ENCODE results near the gene GRID2.
"Not testable (repeated sequence)": the region's sequence is repeated elsewhere in the genome, so short reads cannot be mapped to it uniquely, and the experiment has no call there.

The GRID2 gene

DNA sequence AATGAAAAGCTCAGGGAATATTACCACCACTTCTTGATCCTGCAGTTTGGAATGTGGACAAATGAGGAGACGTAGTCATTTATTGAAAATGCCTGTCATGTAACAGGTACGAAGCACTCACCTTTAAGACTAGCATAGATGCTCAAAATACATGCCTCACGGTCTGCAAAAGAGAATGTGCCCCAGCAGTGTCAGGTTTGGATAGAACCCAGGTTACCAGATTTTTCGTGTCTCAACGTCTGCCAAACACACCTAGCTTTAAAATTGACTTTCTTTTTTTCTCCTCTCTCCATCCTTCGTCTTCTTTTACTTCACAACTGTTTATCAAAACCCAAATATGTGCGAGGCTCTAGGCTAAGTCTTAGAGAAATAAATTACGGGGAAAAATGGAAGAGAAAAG, 918.0 kb downstream of the GRID2 start:
- DNase-seq: no peak

DNA sequence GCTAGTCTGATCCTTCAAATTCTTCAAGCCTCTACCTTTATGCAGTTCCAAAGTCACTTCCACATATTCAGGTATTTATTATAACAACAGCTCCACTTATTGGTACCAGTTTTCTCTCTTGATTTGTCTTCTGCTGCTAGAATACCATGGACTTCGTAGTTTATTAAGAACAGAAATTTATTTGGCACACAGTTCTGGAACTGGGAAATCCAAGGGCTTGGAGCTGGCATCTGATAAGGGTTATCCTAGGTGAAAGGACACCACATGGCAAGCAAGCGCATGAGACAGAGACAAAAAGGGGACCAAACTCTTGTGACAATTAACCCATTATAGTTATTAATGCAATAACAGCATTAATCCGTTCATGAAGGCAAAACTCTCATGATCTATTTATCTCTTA, 924.3 kb downstream of the GRID2 start:
- DNase-seq: no peak

DNA sequence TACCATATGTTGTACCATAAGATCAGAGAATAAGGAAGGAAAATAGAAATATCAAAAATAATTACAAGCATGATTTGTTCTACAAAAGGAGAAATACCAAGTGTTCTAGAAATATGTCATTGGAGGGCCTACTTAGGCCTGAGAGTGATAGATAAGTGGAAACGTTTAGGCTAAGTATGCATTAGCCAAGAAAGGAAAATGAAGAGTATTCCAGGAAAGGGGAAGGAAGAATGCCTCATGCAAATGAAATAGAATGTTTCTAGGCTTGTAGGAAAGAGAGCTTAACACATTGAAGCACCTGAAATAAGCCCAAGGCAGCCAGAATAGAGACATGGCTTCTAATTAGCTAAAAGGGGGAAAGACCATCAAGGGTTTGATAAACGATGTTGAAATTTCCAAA, 929.1 kb downstream of the GRID2 start:
- DNase-seq: peak; percentile 39

DNA sequence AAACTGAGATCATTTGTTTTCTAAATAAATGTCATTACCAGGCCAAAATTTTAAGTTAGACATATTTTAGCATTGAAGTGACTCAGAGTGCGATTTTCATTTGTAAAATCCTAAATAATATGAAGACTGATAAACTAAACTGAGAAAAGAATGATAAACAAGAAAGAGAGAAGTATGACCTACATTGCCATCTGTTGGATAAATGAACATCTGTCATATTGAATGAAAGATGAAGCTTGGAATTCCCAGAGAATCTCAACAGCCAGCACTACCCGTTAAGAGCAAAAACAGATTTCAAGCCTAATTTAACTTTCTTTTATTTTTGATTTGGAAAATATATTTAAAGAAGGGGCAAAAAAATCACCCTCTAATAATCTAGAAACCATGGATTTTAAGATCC, 933.8 kb downstream of the GRID2 start:
- DNase-seq: peak; percentile 15

DNA sequence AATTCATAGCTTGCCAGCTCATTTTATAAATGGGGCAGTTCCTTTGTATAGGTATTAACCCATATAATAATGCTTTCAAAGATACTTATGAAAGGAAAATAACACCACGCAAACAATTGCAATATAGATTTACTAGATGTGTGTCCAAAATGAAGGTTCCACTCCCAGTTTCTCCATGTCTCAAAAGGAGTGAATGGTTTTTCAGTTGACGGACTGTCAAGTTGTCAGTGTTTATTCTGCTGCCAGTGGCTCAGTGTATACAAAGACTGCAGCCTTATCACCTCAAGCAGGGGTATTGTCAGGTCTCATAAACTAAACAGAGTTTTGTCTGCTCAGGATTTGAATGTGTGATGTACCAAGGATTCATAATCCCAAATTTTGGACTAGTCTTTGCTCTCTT, 939.5 kb downstream of the GRID2 start:
- no peak for DNase-seq

DNA sequence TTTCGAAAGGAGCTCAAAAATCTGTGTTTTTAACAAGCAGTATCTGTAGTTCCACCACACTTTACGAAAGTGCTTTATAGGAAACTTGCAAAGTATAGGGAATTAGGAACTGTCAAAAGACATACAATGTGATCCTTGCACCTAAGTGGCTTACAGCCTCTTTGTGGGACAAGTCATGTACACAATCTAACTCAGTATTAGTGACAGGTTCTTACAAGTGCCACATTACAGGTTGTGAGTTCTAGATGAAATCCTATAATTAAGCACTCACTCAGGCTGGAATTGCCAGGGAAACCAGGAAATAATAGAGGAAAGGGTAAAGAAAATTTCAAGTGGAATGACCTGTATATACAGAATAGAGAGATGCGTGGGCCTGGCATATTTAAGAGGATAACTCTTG, 957.4 kb downstream of the GRID2 start:
- no peak for DNase-seq

DNA sequence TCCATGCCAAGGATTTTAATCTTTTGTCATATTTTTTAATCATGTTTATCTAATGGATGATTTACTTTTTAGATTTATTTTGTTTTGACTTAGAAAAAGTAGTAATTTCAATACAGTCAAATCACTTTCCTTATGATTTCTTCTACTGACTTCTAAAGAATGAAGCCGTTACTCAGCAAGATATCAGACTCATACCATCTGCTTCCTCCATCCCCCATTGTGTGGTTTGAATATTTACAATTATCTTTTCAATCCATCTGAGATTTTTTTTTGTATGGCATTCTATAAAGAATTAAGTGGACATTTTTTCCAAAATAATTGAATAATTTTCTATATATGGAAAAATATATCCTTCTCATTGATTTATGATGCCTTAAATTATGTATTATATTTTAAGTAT, 959.4 kb downstream of the GRID2 start:
- DNase-seq: peak; percentile 50

DNA sequence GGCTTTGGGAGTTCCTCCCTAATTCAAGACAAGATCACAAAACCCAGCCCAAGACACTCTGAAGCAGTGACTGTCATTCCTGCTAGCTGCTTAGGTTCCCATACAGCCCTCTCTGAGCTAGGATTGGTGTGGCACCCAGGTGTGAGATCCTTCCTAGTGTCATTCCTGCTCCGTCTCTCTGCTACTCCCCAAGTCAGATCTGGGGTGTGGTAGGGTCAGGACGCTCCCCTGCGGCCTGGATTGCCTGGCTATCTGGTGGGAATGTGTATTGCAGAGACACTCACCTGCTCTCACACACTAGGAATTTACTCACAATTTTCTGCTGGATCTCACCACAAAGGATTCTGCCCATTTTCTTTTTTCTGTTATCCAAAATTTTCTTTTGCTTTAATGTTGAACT, 964.0 kb downstream of the GRID2 start:
- no peak for DNase-seq

DNA sequence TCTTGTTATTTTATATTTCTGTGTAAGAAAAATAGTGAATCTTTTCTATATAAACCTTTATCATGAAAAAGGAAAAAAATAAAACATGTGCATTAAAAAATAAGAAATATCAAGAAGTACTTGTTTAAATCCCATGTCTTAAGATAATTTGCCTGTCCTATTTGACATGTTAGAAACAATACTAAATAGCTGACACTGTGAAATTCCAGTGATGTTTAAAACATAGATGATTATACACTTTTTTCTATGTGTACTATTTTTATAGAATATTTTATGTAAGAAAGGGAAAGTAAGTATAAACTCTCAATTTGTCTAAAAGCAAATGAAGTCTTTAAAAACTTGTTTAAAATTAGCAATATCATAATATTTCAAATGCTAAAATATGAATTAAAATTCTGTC, 981.6 kb downstream of the GRID2 start:
- DNase-seq: no peak

DNA sequence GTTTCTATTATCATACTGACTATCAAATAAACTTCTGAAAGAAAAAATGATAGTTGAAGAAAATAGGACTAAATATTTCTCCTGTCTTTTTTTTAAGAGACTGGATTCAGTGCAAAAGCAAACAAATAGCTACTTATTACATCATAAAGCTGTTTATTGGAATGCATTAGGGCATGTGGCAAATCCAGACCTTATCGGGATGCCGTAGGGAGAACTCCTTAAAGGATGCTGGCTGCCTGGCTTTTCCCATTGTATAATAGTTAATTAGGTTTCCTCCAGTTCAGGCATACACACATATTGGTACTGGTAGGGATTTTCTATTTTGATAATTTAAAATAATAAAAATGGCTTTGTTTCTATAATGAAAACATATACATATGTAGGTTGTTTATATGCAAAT, 985.5 kb downstream of the GRID2 start:
- no peak for DNase-seq

DNA sequence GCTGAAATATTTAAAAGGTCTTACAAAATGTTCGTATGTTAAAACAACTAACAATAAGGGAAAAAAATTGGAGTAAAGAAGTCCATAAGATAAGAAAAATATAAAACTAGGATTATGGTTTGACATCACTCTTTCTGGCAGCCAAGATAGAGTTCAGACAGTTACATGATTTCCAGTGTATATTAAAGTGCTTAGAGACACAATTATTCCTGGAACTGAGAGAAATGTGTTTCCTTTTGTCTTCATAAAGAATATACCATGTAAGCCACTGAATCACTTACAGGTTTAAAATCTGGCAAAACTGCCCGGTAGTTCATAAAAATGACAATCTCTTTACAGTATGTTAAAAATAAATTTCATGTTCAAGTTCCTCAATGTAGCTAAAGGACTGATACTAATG, 986.1 kb downstream of the GRID2 start:
- DNase-seq: peak; percentile 11

DNA sequence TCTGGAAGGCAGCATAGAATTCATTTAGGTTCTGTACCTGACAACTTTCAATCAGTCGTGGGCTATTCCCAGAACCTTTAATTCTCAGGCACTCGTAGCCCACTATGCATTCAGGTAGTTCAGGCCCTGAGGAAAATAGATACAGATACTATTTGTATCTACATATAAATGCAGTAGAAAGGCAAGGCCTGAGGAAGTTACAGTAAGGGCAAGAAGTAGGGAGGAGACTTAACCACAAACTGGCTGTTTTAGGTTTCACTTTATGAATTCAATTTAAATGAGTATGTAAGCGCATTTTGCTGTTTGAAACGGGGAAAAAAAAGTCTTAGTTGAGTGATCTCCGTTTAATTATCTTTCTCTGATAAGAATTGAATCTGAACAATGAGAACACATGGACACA, 995.4 kb downstream of the GRID2 start:
- DNase-seq: peak; percentile 83

DNA sequence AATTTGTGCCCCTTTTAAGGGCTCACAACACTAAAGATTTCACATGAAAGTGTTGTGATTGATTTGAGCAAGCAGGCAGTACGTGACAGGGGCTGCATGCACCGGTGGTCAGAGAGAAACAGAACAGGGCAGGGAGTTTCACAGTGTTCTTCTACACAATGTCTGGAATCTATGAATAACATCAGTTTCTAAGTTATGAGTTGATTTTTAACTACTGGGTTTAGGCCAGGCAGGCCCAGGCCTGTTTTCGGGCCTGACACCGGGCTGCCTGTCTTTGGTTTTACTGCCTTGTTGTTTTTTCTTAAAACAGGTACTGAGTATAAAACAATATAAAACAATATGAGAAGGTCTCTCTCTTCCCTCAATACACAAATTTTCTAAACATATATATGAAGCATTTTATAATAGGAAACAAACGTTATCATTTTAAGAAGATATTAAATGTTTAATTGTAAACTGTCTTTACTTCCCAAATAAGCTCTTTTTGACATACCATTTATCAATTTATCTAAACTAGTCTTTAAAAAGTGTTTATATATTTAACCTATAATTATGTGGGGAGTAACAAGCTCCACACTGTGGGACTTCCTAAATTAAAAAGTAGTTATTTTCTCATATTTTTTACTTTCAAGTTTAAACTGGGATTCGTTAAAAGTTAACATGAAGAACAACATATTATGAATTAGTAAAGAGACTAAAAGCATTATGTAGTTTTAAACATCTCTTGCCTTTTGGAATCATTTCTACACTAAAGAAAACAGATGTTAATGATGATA, 997.2 kb downstream of the GRID2 start:
- not testable (repeated sequence) for DNase-seq

DNA sequence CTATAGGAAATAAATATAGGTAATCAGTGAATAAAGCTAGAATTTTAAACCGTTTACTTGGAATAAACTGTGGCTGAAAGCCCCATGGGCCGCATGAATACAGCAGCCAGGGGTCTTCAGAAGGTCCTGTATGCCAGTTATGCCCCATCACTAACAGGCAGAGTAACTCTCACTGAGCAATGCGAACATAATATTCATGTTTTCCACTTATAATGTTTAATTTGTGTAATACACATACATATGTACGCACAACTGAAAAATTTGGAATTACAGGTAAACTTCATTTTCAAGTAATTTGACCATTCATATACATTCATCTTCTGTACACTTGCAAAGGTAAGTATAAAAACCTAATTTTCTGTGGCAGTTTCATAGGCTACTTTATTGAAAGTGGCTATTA, 998.5 kb downstream of the GRID2 start:
- peak; percentile 54 for DNase-seq

DNA sequence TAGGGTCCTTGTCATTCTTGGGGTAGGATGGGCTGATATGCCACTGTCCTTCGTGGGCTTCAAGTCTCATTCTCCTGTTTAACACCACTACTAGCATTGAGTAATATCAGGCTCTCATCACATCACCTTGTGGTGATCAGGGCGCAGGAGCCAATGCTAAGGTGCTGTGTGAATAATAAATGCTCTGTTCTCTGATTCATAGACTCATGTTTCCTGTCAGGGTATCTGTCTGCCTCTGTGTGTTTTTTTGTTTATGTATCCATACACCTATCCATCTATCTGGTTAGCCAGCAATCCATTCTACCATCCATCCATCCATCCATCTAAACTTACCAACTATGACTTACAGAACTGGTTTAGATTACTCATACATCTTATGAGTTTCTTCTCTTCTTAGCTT, 999.7 kb downstream of the GRID2 start:
- no peak for DNase-seq

DNA sequence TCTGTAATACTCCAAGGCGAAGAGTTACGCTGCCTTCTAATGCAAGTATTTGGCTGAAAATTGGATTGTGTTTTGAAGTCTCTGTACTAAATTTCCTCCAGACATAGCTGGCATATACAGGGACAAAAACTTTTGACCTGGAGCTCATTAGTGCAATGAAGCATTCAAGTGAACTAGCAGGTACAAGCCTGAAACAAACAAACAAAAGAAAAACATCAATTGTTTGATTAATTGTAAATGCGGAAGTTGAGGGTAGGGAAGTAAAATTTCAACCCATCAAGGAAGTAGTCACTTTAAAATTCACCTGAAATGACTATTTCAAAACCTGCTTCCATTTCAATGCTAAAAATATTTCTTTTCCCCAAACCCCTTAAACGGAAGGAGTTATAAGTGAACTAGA, 1008.5 kb downstream of the GRID2 start:
- no peak for DNase-seq

DNA sequence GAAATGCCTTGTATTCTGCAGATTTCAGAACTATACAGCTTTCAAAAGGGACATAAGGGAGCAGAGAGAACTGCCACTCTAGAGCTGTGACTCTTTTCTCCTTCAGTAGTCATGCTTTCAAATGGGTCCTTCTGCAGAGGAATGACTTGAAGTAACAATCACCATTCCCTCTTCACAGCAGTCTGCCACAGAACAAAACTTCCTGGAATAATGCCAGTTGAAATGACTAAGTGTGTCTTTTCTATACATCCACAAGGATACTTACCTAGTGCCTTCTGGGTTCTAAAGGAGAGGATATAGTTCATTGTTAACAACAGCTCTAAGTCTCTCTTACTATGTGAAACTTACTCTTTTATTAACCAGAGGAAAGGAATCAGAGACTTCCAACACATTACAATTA, 1009.4 kb downstream of the GRID2 start:
- DNase-seq: peak; percentile 42

DNA sequence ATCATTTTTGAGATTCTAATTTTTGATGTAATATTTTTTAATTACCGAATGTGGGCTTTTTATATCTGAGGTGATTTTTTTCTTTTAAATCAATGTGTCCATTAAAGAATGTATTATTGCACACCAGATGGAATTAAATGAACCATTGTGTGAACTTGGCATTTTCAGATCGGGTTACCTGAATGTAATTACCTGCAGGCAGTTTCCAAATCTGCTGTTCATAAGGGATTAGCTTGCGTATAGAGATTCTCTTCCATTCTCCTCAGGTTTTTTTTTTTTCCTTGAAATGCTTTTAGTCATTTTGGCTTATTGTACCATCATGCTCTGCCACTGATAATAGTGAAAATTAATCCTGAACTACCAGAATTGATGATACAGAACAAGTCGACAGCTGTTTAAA, 1013.3 kb downstream of the GRID2 start:
- DNase-seq: no peak

DNA sequence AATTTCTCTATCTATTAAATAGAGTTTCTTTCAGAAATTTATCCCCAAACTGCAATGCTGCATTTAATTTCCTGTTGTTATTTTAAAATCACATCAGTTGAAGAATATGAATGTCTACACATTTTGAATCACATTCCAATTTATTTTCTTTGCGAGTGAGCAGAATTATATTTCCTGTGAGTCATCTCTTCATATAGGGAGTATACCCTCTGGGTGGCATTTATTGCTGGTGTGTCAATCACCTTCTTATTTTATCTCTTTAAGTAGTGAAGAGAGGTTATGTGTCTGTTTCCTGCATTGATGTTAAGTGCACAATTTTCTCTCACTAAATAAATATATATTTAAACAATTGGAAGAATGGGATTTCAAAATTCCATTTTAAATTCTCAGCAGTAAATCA, 1013.8 kb downstream of the GRID2 start:
- DNase-seq: no peak

DNA sequence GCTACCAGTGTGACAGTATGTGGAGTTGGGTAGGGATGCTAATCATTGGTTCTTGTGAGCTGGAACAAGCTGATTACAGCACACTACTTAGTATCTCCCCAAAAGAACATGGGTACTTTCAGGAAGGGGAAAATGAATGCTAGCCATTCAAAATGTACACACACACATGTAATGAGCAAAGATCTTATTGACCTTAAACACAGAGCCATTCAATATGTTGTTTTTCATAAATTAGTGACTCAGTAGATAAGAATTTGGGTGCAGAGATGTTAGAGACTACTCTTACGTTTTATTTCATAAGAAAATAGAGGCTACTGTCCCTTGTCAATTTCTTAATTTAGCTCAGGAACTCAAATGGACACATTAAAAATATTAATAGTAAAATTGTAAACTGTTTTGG, 1015.3 kb downstream of the GRID2 start:
- no peak for DNase-seq

DNA sequence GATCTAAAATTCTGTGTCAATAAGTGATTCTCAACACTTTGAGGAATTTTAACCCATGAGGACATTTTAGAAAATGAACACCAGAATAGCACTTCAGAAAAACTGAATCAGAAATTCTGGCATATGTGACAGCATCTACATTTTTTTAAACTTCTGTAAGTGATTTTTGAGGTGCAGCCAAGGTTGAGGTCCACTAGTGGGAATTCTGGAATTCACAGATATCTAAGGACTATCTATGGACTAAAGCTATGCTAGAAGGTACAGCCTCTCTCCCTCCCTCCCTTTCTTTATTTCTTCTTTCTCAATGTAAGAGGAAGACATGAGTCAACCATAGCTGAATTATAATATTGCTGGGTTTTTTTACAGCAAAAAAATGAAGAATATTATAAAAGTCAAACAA, 1016.6 kb downstream of the GRID2 start:
- DNase-seq: no peak

DNA sequence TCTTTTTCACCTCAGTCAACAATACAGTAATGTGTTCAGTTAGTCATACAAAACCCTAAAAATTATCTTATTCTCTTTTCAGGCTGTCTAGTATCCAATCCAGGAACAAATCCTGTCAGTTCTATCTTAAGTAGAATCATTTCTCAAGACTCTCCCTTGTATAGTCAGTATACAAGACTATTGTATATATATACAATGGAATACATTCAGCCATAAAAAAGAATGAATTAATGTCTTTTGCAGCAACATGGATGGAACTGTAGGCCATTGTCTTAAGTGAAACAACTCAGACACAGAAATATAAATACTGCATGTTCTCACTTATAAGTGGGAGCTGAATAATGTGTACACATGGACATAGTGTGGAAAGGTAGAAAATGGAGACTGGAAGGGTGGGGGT, 1023.6 kb downstream of the GRID2 start:
- DNase-seq: no peak

DNA sequence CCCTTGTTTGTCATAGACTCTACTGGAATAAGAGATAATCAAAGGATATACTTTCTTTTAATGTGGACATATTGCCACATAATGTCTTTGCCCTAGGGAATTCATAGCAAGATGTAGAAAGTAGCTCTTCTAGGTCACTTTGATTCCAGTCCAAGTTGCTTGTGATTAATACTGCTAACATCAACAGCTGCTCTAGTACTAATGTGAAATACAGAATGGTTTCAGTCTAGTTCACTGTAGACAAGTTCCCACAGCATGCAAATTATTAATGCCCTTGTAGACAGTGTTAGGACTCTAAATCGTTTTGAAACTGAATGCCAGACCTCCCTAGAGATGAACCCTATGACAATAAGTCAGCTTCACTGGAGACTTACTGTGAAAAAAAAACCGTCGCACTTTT, 1030.2 kb downstream of the GRID2 start:
- DNase-seq: no peak

DNA sequence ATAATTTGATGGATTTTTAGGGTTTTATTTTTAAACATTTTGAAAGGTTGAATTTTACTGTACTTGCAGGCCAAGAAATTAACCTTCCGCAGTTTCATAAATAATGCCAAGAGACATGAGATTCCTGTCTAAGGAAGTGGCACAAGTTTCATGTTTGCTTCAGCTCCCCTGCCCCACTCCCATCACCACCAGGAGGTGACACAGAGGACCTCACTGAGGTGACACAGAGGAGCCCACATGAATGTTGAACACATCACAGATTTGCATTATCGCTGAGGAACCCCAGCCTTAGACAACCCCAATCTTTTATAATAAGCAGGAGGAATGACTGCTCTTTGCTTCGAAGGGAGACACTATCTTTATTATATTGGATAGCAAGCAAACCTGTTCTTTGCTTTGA, 1033.4 kb downstream of the GRID2 start:
- no peak for DNase-seq

DNA sequence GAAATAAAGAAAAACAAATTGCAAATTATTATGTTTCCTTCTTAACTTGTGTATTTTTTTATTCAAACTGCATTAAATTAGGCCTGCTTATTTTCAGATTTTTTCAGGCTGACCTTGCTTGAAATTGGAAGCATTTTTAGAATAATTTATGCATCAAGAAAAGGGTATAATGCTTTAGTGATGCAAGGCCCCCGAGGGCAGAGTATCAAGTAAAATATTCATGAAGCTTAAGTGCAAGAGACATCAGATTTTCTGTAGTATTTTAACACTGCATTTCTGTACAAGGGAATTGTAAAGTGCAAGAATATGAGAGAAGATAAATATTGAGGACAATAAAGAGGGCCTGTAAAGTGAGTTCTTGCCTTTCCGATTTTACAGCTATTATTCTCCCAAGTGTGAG, 1039.0 kb downstream of the GRID2 start:
- DNase-seq: no peak

DNA sequence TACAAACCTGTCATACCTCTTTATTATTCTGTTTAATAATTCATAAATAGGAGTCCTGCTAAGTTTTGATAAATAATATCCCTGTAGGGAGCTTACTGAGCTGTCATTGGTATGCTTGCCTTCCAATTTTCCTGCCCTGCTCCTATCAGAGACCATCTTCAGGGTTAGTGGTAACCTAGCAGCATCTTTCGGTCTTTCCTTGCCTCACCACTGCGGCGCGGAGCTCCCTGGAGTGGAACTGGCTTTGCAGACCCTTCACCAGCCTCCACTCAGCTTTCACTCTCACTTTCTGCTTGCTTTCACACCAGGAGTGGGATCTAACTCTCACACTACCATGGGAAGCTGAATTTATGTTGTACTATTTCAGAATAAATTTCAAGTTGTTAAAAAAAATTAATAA, 1043.1 kb downstream of the GRID2 start:
- DNase-seq: no peak
